ENCODE data around the gene UBA5.

GRCh38 chr3:132665230-132665745 is 5.2 kb downstream of the UBA5 start:
- TF ChIP-seq, protein P1, sequence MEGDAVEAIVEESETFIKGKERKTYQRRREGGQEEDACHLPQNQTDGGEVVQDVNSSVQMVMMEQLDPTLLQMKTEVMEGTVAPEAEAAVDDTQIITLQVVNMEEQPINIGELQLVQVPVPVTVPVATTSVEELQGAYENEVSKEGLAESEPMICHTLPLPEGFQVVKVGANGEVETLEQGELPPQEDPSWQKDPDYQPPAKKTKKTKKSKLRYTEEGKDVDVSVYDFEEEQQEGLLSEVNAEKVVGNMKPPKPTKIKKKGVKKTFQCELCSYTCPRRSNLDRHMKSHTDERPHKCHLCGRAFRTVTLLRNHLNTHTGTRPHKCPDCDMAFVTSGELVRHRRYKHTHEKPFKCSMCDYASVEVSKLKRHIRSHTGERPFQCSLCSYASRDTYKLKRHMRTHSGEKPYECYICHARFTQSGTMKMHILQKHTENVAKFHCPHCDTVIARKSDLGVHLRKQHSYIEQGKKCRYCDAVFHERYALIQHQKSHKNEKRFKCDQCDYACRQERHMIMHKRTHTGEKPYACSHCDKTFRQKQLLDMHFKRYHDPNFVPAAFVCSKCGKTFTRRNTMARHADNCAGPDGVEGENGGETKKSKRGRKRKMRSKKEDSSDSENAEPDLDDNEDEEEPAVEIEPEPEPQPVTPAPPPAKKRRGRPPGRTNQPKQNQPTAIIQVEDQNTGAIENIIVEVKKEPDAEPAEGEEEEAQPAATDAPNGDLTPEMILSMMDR (IDR thresholded peaks at IDR 0.05) = no peak
- TF ChIP-seq POLR2A (IDR thresholded peaks at IDR 0.05) = no peak
- no peak for TF ChIP-seq EP300 (IDR thresholded peaks at IDR 0.05)
